ENCODE measurements around the gene GSTT2. TPM values are rescaled to one million over a fixed set of nuclear protein-coding genes. Genes with fewer than 3 reads are reported as not detected.
"Not testable (repeated sequence)": the region's sequence is repeated elsewhere in the genome, so short reads cannot be mapped to it uniquely, and the experiment has no call there.

GSTT2 gene
- total RNA-seq, 1 donor from 2014 or later: not detected

DNA sequence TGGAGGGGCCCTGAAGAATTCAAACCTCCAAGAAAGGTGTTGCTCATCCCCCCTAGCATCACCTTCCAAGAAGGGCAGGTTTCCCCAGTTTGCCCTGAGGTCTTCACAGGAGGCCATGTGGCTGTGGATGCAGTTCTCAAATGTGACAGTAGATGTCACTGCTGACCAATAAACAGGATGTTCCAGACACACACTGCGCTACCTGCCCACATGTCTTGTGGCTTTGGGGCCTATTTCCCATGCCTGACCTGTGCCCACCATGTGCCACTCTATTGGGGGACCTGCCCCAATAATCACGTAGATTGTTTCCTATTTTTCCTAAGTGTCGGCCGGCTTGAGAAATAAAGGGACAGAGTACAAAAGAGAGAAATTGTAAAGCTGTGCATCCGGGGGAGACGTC lies 4.5 kb downstream of the GSTT2 start:
- H3K4me3 ChIP-seq (ENCODE audit: low read depth, low read length): no peak overlapping the region
- no peak for DNase-seq (ENCODE audit: low read depth)
- TF ChIP-seq, protein P1, sequence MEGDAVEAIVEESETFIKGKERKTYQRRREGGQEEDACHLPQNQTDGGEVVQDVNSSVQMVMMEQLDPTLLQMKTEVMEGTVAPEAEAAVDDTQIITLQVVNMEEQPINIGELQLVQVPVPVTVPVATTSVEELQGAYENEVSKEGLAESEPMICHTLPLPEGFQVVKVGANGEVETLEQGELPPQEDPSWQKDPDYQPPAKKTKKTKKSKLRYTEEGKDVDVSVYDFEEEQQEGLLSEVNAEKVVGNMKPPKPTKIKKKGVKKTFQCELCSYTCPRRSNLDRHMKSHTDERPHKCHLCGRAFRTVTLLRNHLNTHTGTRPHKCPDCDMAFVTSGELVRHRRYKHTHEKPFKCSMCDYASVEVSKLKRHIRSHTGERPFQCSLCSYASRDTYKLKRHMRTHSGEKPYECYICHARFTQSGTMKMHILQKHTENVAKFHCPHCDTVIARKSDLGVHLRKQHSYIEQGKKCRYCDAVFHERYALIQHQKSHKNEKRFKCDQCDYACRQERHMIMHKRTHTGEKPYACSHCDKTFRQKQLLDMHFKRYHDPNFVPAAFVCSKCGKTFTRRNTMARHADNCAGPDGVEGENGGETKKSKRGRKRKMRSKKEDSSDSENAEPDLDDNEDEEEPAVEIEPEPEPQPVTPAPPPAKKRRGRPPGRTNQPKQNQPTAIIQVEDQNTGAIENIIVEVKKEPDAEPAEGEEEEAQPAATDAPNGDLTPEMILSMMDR (conservative IDR thresholded peaks at IDR 0.05; ENCODE audit: low read depth, low read length): peak; percentile 64

DNA sequence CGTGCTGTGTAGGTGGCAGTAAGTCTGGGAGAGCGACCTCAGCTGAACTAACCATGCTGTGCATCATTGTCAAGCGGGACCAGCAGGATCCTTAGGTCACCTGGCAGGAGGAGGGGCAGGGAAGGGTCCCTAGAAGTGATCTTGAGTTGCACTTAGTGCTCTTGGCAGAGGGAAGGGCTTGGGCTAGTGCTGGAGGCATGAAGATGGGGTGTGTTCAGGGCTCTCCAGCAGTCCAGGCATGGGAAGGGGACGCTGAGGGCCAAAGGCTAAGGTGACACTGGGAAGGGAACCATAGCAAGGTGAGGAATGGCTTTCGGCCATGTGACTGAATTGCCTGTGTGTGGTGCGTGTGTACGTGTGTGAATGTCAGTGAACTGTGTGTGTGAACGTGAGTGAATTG lies 6.2 kb downstream of the GSTT2 start:
- not testable (repeated sequence) for DNase-seq (ENCODE audit: low read depth)

DNA sequence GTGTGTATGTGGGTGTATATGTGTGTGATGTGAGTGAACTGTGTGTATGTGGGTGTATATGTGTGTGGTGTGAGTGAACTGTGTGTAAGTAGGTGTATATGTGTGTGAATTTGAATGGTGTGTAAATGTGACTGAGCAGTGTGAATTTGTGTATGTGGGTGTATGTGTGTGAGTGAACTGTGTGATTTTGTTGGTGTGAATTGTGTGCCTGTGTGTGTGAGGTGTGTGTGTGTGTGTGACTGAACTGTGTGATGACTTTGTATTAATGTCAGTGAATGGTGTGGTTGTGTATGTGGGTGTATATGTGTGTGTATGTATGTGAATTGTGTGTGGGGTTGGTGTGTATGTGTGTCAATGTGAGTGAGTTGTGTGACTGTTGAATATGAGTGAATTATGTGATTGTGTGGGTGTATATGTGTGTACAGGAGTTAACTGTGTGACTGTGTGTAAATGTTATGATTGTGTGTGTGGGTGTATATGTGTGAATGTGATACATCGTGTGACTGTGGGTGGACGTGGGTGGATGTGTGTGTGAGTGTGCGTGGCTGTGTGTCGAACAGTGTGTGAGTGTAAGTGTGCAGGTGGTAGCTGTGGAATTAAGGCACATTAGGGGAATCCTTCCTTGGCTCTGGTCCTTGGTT lies 6.7 kb downstream of the GSTT2 start:
- H3K4me3 ChIP-seq (ENCODE audit: low read depth, low read length); DNase-seq (ENCODE audit: low read depth): not testable (repeated sequence)

More for the DNA sequence above, 6.2 kb downstream of the GSTT2 start:
- not testable (repeated sequence) for H3K4me3 ChIP-seq (ENCODE audit: low read depth, low read length)

DNA sequence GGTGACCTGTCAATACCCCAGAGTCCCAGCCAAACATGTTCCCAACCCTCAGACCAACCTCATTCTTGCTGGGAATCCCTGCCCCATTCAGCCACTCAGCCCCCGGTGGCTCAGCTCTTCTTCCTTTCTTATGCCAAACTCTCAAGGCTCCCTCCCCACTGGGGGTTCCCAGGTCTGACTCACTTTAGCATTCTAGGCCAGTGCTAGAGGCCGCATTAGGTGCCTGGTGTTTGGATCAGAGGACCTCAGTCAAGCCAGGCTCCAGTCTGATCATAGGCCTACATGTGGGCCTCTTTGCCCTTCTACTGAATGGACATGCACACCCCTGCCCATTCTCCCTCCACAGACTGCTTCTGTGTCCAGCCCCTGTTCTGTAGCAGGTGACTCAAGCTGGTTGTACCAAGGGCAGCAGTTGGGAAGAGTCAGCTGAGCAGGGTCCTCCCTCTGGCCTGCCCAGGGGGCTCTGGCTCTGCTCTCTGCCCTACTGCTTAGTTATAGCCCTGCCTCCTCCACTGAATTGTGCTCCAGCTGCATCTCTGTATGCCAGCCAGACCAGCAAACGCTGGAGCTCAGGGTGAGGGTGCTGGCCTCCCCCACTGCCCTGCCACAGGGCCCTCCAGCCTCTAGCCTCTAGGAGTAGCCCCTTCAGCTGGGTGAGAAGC lies 9.8 kb downstream of the GSTT2 start:
- not testable (repeated sequence) for H3K4me3 ChIP-seq (ENCODE audit: low read depth, low read length); DNase-seq (ENCODE audit: low read depth)

DNA sequence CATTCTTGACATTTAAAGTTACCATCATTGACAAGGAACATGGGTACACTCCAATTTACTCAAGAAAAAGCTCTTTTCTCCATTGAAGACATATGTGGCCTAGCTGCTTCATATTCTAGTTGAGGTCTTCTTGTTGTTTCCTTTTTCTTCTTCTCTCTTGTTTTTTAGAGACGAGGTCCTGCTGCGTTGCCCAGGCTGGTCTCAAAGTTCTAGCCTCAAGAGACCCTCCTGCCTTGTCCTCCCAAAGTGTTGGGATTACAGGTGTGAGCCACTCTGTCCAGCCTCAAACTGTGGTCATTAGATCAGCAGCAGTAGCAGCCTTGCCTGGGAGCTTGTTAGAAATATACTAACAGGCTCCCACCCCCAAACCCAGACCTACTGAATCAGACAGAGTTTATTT lies 13.1 kb downstream of the GSTT2 start:
- not testable (repeated sequence) for DNase-seq (ENCODE audit: low read depth); H3K4me3 ChIP-seq (ENCODE audit: low read depth, low read length)

DNA sequence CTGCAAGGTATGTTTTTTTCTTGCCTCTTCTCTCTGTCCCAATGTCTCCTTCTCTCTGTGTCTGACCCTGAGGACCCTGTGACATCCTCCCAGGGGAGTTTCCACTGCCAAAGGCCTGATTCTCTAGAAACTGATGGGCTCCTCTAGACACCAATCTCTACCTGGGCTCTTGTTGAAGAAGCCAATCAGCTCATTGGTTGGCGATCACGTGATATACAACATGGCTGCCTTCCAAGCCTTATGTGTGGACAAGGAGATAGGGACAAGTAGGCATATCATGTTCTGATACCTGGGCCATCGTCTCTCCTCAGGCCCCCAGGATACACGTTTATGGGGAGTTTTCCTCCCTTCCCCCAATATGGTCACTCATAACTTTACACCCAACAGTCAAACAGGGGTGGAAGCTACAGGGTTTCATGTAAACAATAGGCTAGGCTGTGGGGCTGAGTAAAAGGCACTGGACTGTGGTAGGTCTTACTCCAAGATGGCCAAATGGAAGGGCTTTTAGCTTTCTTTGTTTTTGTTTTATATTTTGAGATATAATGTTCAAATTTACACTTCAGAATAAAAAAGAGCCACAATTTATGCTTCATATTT lies 13.7 kb downstream of the GSTT2 start:
- not testable (repeated sequence) for H3K4me3 ChIP-seq (ENCODE audit: low read depth, low read length); DNase-seq (ENCODE audit: low read depth)

DNA sequence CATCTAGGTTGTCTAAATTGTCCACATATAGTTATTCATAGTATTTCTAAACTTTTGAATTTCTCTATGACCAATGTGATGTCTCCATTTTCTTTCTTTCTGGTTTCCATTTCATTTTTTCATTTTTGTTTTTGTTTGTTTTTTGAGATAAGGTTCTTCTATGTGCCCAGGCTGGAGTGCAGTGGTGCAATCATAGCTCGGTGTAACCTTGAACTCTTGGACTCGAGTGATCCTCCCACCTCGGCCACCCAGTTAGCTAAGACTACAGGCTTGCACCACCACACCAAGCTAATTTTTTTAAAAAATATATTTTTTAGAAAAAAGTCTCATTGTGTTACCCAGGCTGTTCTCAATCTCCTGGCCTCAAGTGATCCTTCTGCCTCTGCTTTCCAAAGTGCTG lies 17.2 kb downstream of the GSTT2 start:
- TF ChIP-seq, protein P1 (conservative IDR thresholded peaks at IDR 0.05; ENCODE audit: low read depth, low read length): no peak
- H3K4me3 ChIP-seq (ENCODE audit: low read depth, low read length): no peak overlapping the region
- no peak for DNase-seq (ENCODE audit: low read depth)

DNA sequence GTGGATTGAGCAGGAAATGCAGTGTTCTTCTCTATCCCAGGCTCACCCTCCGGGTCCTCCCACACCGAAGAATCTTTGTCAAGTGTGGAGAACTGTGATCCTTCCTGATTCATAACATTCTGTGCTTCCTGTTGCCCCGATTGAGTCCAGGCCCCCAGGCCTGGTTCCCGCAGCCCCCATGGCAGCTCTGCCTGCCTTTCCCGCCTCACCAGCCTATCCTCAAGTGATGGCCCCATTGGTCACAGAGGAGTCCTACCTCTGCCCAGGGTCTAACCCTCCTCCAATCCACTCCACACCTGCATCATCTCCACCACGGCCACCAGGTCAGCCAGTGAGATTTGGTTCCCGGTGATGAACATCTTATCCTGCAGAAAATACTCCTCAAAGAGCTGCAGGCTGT lies 19.8 kb downstream of the GSTT2 start:
- not testable (repeated sequence) for H3K4me3 ChIP-seq (ENCODE audit: low read depth, low read length); DNase-seq (ENCODE audit: low read depth)

DNA sequence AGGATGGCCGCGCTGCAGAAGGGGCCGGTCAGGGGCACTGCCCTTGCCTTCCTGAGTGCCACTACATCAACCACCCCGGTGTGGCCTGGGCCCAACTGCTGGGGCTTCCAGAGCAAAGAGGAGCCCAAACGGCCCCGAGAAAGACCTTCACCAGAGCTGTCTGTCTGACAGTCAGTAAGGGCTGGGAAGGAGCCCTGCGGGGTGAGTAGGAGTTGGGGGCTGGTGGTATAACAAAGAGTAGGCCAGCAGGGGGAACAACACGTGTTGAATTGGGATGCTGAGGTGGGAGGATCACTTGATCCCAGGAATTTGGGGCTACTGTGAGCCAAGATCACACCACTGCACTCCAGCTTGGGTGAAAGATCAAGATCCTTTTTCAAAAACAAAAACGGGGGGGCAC lies 21.4 kb downstream of the GSTT2 start:
- no peak for DNase-seq (ENCODE audit: low read depth)
- TF ChIP-seq, protein P1 (conservative IDR thresholded peaks at IDR 0.05; ENCODE audit: low read depth, low read length): no peak

DNA sequence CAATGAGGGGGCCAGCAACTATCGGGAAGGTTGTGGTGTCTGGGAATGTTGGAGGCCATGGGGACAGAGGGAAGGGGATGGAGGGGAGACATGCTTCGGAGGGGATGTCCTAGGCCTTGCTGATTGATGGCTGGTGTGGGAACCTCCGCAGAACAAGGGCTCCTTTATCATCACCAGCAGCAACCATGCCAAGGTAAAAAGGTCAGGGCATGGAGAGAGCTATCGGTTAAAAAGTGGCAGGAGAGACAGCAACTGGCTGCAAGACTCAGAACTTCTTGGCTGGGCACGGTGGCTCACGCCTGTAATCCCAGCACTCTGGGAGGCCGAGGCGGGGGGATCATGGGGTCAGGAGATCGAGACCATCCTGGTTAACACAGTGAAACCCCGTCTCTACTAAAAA lies 22.3 kb downstream of the GSTT2 start:
- no peak for DNase-seq (ENCODE audit: low read depth)
- TF ChIP-seq, protein P1 (conservative IDR thresholded peaks at IDR 0.05; ENCODE audit: low read depth, low read length): no peak
- no peak overlapping the region for H3K4me3 ChIP-seq (ENCODE audit: low read depth, low read length)

More for the DNA sequence above, 21.4 kb downstream of the GSTT2 start:
- H3K4me3 ChIP-seq (ENCODE audit: low read depth, low read length): no peak overlapping the region
